ENCODE results near the gene MAPK7.

MAPK7 gene

DNA sequence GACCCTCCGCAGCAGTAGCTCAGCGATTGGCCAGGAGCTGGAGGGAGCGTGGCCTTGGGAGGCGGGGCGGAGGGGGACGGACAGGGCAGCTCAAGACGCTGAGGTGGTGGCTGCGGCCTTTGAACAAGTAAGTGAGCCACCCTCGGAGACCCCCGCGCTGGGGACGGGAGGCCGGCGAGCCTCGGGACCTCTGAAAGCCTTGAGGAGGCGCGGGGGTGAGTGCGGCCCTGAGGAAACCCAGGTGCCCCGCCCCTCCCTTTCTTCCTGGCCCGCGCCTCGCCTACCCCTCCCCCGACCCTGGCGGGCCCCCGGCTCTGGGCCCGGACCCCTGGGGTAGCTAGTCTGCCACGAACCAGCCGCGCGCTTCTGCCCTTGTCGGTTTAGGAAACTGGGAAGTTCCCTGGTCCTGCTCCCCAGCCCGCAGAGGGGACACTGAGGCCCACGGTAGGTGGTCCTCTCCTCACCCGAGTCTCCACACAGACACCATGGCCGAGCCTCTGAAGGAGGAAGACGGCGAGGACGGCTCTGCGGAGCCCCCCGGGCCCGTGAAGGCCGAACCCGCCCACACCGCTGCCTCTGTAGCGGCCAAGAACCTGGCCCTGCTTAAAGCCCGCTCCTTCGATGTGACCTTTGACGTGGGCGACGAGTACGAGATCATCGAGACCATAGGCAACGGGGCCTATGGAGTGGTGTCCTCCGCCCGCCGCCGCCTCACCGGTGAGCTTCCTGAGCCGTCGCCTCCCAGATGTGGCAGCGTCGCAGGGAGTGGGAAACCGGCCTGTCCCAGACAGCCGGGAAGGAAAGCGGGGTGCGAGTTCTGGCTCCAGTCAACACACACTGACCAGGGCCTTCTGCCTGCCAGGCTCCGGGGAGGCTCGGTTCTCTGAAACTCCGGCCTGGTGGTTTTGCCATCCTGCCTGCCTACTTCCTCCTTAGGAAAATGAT is at the start of gene MAPK7:
Gene MAPK7 (plus strand): TSS at position 83 of the 945 bp plus-strand sequence. CDS start 403 bp downstream, at position 486.
- no peak for DNase-seq (ENCODE audit: low spot score)

DNA sequence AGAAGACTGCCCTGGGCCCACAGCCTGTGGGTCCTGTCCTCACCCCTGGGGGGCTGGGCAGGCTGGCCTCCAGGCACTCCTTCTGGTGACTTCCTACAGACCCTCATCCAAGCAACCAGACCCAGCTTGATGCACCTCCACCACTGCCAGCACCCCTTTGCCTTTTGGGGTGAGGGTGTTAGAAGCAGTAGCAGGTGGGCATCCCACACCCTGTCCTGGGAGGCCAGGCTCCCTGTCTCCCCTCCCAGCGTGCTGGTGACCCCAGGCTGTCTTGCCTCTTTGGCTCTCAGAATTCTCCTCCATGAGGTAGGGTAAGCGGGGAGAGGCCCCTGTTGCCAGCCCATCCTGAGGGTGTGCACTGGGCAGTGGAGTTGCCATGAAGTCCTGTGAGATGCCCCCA is 49.2 kb upstream of the MAPK7 start:
- DNase-seq (ENCODE audit: low spot score), result no peak

DNA sequence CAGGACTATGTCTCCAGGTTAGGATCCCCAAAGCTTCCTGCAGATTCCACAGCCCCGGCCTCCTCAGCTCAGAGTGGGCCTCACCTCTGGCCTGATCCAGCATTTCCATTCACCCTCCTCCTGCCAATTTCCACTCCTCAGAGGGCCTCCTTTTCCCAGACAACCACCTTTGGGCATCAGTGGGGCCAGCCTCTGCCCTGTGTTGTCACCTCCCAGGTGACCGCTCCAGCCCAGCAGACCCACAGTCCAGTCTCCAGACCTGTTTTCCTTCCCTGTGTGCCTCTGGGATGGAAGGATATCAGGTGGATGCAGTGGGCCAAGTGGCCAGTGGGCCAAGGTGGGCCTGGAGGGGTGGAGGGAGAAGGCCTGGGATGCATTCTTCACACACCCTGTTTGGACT is 48.5 kb upstream of the MAPK7 start:
- DNase-seq (ENCODE audit: low spot score), result no peak

DNA sequence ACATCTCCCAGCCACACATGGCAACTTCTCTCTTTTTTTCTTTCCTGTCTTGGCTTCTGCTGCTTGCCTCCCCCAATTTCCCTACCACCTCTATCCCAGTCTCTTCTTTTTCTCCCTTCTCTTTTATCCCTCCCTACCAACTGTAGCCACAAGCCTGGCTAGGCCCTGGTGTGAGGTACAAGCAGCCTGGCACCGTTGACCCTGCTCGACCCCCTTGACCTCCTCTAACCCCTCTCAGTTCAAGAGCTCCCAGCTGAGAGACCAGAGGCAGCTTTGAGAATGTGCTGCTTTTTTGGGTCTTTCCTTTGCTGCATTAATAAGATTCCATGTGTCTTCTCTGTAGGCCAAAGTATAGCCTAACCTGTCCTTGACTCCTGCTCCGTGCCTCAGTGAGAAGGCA is 48.0 kb upstream of the MAPK7 start:
- DNase-seq (ENCODE audit: low spot score), result no peak

- DNase-seq (ENCODE audit: low spot score), result no peak
Measured at GRCh38 chr17:19331134-19331533, 47.2 kb upstream of the MAPK7 start.

GRCh38 chr17:19331543-19332245 is 46.6 kb upstream of the MAPK7 start:
- no peak for DNase-seq (ENCODE audit: low spot score)

DNA sequence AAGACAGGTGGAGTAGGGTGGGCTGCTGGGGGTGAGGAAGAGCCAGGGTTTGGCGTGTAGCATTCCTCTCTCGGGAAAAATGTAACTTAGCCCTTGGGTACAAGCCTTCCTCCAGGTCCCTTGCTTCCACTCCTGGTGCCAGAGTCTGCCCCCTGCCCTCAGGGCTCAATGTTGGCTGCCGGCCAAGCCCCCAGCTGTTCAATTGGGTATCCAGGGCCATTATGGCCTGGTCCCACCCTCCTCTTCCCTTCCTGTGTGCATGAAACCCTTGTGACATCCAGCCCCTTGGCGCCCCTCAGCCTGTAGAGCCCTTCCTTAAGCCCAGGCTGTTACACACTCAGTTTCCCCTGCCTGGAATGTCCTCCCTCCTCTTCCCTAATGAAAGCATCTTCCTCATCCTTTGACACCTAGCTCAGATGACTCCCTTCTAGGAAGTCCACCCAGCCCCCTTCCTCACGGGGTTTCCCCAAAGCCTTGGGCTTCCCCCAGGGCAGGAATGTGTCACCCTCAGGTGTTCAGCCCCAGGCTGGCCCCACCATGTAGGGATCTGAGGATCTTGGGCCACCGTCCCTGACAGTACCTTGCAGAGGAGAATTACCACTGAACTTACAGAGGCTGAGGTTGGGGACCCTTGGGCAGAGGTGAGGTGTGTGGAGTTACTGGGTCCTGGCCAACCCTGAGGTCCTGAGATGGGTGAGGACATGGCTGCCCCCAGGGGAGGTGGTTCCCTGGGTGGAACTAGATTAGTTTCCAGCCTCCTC is 45.7 kb upstream of the MAPK7 start:
- DNase-seq (ENCODE audit: low spot score), result no peak

DNA sequence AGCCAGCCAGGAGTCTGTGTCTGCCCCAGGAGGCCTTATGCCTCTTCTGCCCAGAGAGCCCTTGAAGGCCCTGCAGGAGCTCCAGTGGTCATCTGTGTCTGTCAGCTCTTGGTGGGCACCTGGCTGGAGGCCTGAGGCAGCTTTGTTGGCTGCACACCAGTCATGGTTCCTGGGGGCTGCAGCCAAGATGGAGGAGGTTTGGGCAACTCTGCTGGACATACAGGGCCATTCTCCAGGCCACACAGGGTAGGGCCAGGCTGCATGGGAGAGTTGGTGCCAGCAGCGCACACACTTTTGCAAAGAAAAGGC is 45.2 kb upstream of the MAPK7 start:
- DNase-seq (ENCODE audit: low spot score), result no peak

GRCh38 chr17:19333736-19334290 is 44.5 kb upstream of the MAPK7 start:
- DNase-seq (ENCODE audit: low spot score), result no peak

GRCh38 chr17:19334331-19334730 is 44.0 kb upstream of the MAPK7 start:
- DNase-seq (ENCODE audit: low spot score), result no peak

- DNase-seq (ENCODE audit: low spot score), result no peak
Measured at GRCh38 chr17:19335951-19336631, 42.2 kb upstream of the MAPK7 start.

- no peak for DNase-seq (ENCODE audit: low spot score)
Measured at GRCh38 chr17:19336938-19337711, 41.2 kb upstream of the MAPK7 start.

- no peak for DNase-seq (ENCODE audit: low spot score)
Measured at GRCh38 chr17:19337712-19338023, 40.6 kb upstream of the MAPK7 start.

DNA sequence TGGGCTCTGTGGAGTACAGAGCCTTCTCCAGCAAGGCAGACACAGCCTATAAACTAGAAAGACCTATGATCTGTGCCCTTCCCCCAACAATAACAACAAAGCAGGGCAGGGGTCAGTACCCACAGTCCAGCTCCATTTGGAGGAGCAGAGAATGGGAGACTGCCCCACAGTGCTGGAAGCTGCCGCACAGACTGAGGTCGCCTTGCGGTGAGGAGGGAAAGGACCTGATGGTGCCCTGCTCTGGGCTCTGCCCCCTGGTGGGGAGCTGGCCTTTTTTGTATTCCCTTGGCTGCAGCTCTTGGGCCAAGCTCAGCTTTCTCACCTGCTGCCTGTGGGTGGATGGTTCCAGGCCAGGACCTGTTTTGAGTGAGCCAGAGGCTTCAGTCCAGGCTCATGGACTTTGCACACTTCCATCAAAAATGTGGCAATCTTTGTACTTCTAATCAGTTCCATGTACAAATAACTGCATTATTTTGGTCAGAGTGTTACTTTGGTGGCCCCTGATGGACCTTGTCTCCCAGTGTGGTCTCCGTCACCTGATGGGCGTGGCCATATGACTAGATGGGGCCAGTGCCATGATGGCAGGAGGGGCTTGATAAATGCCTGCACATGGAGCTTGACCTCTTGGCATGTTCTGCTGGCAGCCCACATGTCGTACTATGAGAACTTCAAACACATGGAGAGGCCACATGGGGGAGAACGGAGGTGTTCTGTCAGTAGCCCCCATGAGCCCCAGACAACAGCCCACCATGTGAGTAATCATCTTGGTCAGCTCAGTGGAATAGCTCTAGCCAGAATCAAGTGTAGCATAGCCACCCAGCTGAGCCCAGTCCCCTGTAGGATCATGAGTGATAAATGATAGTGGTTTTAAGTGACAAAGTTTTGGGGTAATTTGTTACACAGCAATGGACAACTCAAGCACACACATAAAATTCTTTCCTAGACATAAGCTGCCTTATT is 40.0 kb upstream of the MAPK7 start:
- peak; percentile 58 for DNase-seq (ENCODE audit: low spot score)

GRCh38 chr17:19339341-19339815 is 38.9 kb upstream of the MAPK7 start:
- no peak for DNase-seq (ENCODE audit: low spot score)

DNA sequence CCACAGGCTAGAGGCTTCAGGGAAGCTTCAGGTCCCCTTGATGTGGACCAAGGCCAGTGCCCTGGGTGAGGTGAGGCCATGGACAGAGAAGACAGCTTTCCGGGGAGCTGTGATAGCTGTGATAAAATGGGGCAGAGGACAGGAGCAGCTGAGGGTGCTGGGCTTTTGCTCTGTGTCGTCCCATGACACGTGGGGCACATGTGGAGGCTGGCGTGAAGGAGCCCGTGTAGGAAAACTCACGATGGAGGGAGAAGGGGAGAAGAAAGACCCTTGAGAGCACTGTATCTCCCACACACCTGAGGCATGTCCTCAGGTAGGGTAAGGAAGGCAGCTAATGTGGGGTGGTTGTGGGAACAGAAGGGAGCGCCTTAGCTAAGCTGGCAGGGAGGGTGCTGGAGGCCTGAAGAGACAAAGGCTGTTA is 37.1 kb upstream of the MAPK7 start:
- DNase-seq (ENCODE audit: low spot score), result no peak

DNA sequence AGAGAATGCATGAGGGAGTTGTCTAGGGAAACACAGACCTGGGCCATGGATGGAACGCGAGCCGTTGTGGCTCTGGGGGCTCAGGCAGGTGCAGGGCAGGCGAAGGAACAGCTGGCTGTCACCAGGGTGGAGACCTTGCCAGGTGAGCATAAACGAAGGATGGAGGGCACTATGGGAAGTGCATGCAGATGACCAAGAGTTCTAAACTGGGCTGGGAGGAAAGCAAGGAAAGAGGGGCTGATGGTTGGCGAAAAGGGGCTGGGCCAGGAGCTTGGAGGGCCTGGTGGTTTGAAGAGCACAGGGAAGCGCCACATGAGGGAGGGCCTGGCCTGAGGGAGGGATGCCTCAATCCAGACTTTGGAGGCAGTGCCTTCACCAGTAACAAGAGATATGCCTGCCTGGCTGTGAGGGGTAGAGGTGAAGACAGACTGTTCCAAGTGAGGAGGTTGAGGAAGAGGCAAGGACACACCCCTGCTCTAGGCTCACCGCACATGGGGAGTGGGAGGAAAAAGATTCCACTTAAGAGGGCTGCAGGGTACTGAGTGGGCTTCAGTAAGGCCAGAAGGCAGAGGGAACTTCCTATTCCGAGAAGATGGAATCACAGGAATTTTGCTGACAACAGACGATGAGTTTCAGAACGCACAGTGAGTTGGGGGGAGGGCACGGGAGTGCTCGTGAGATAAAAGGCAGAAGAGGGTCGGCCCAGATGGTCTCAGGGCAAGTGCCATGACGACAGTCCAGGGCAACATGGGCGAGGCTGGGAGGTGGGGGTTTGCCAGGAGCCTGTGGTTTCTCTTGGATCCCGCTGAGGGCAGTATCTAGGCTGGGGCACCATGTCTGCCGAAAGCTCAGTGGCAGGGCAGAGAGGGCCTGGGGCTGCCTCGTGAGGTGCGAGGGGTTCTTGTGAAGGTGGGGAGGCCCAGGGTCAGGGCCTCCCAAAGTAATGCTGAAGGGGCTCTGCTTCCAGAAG is 36.4 kb upstream of the MAPK7 start:
- DNase-seq (ENCODE audit: low spot score), result no peak

GRCh38 chr17:19342611-19343255 is 35.6 kb upstream of the MAPK7 start:
- DNase-seq (ENCODE audit: low spot score), result no peak
